ENCODE results near the gene CAVIN3.
"Not testable (repeated sequence)": the region's sequence is repeated elsewhere in the genome, so short reads cannot be mapped to it uniquely, and the experiment has no call there.

Gene CAVIN3

GRCh38 chr11:6301096-6301495 is 19.2 kb downstream of the CAVIN3 start:
- H3K4me3 ChIP-seq (ENCODE audit: low read length) = no peak overlapping the region
- no peak for DNase-seq (ENCODE audit: low read depth)
- TF ChIP-seq CTCF (conservative IDR thresholded peaks at IDR 0.05; ENCODE audit: low read depth, low read length) = no peak

GRCh38 chr11:6300325-6300724 is 20.0 kb downstream of the CAVIN3 start:
- no peak for DNase-seq (ENCODE audit: low read depth)
- TF ChIP-seq CTCF (conservative IDR thresholded peaks at IDR 0.05; ENCODE audit: low read depth, low read length) = no peak

GRCh38 chr11:6298605-6299004 is 21.7 kb downstream of the CAVIN3 start:
- no peak overlapping the region for H3K4me3 ChIP-seq (ENCODE audit: low read length)
- no peak for DNase-seq (ENCODE audit: low read depth)
- TF ChIP-seq CTCF (conservative IDR thresholded peaks at IDR 0.05; ENCODE audit: low read depth, low read length) = peak; percentile 62

More at GRCh38 chr11:6300325-6300724, 20.0 kb downstream of the CAVIN3 start:
- no peak overlapping the region for H3K4me3 ChIP-seq (ENCODE audit: low read length)

- no peak overlapping the region for H3K4me3 ChIP-seq (ENCODE audit: low read length)
- TF ChIP-seq CTCF (conservative IDR thresholded peaks at IDR 0.05; ENCODE audit: low read depth, low read length) = peak; percentile 69
- no peak for DNase-seq (ENCODE audit: low read depth)
Measured at GRCh38 chr11:6297831-6298230, 22.5 kb downstream of the CAVIN3 start.

GRCh38 chr11:6285019-6285418 is 35.3 kb downstream of the CAVIN3 start:
- no peak for TF ChIP-seq CTCF (conservative IDR thresholded peaks at IDR 0.05; ENCODE audit: low read depth, low read length)
- no peak overlapping the region for H3K4me3 ChIP-seq (ENCODE audit: low read length)
- no peak for DNase-seq (ENCODE audit: low read depth)

GRCh38 chr11:6284250-6284649 is 36.1 kb downstream of the CAVIN3 start:
- H3K4me3 ChIP-seq (ENCODE audit: low read length) = no peak overlapping the region
- DNase-seq (ENCODE audit: low read depth) = no peak
- TF ChIP-seq CTCF (conservative IDR thresholded peaks at IDR 0.05; ENCODE audit: low read depth, low read length) = no peak

- no peak for TF ChIP-seq CTCF (conservative IDR thresholded peaks at IDR 0.05; ENCODE audit: low read depth, low read length)
- H3K4me3 ChIP-seq (ENCODE audit: low read length) = no peak overlapping the region
- DNase-seq (ENCODE audit: low read depth) = no peak
Measured at GRCh38 chr11:6283453-6284023, 36.8 kb downstream of the CAVIN3 start.

- DNase-seq (ENCODE audit: low read depth); H3K4me3 ChIP-seq (ENCODE audit: low read length): not testable (repeated sequence)
Measured at GRCh38 chr11:6280809-6281208, 39.5 kb downstream of the CAVIN3 start.

Data from retinal pigment epithelial cell (primary cell).